K562 (cell line): Measurements from ENCODE around the gene CACNA2D4. TPM values are rescaled to one million over a fixed set of nuclear protein-coding genes. Genes with fewer than 3 reads are reported as not detected.

ENCODE experiments used
- ATAC-seq: fragments of 200-7000 bp; cut with Tn5 transposase; 3 replicates; pipeline ENCODE4 v1.9.1; 2020; ENCODE audit warnings: moderate library complexity
- BruUV-seq: library from RNA; stranded (reverse); fragments of 400-500 nt; replicated peaks from 2 replicates; lab custom pipeline; 2021; lab: Mats Ljungman, UMichigan
- CTCF ChIA-PET: fragments of 300-600 bp; formaldehyde crosslinking; extraction: SDS; loops from one replicate; lab custom pipeline; 2021; ENCODE audit warnings: low intra/inter-chr PET ratio; lab: Yijun Ruan, JAX
- POLR2A ChIA-PET: fragments of 300-600, 350-650 bp; sonication (Branson Sonifier 250); formaldehyde crosslinking; extraction: SDS; loops from one replicate; lab custom pipeline; 2021; ENCODE audit warnings: antibody characterized with exemption, inconsistent platforms; lab: Yijun Ruan, JAX
- DNase-seq, 4 experiments: peaks; one replicate each; pipeline versions ENCODE4 v3.0.0 to v3.0.0-alpha.2; 2011 to 2018; ENCODE audit warnings: low spot score in 3 of 4, mixed read lengths in 3 of 4; ENCODE audit errors: extremely low read depth in 1 of 4
- FAIRE-seq: peaks from 2 replicates; lab custom pipeline; 2011; peaks lifted over from hg19 to GRCh38; lab: Jason Lieb, UNC
- H2AFZ ChIP-seq: 2 replicates; pipeline ENCODE4 v1.6.0; 2011; ENCODE audit warnings: low read depth, low read length, control low read depth, inconsistent platforms
- H3K27ac ChIP-seq: fragments of 200-600 bp; 3 replicates; pipeline ENCODE4 v1.8.0; 2011; ENCODE audit warnings: low read depth, mild to moderate bottlenecking, control low read depth, inconsistent platforms, low read length, moderate library complexity, mixed read lengths; ENCODE audit errors: extremely low read depth
- H3K27me3 ChIP-seq, 2 experiments: fragments of 300-600 bp in 1 of 2; 2 replicates in 1 of 2; 3 replicates in 1 of 2; pipeline versions ENCODE4 v1.6.0 to v1.8.0; 2011; ENCODE audit warnings: inconsistent platforms in 2 of 2, low read length in 2 of 2, mild to moderate bottlenecking in 1 of 2, mixed read lengths in 1 of 2, moderate library complexity in 1 of 2; ENCODE audit not compliant: control insufficient read depth in 2 of 2, insufficient read depth in 2 of 2
- H3K36me3 ChIP-seq: fragments of 300-600 bp; 3 replicates; pipeline ENCODE4 v1.8.0; 2011; ENCODE audit warnings: mild to moderate bottlenecking, low read length, inconsistent platforms; ENCODE audit not compliant: control insufficient read depth, insufficient read depth
- H3K4me1 ChIP-seq, 2 experiments: fragments of 200-600 bp in 1 of 2; replicated peaks in 1 of 2; 2 replicates in 1 of 2; 3 replicates in 1 of 2; pipeline versions ENCODE4 v1.5.1 to v1.8.0; 2011; ENCODE audit warnings: inconsistent platforms in 2 of 2, low read length in 2 of 2, mild to moderate bottlenecking in 1 of 2, mixed read lengths in 1 of 2, moderate library complexity in 1 of 2; ENCODE audit not compliant: control insufficient read depth in 2 of 2, insufficient read depth in 2 of 2
- H3K4me2 ChIP-seq: 2 replicates; pipeline ENCODE4 v1.6.1; 2011; ENCODE audit warnings: low read length, control low read depth, inconsistent platforms, mixed read lengths; ENCODE audit not compliant: insufficient read depth
- H3K4me3 ChIP-seq: fragments of 200-600 bp; sonication (generic), shearing (Covaris generic); 2 replicates; pipeline ENCODE4 v1.5.1; 2016; ENCODE audit warnings: control low read depth, inconsistent platforms
- H3K79me2 ChIP-seq: fragments of 200-600 bp; 3 replicates; pipeline ENCODE4 v1.8.0; 2011; ENCODE audit warnings: low read length, inconsistent platforms; ENCODE audit not compliant: control insufficient read depth, insufficient read depth
- H3K9ac ChIP-seq, 2 experiments: 2 replicates each; pipeline versions ENCODE4 v1.6.0 to v1.6.1; 2011; ENCODE audit warnings: low read depth in 2 of 2, low read length in 2 of 2, control low read depth in 1 of 2, inconsistent platforms in 1 of 2, mild to moderate bottlenecking in 1 of 2, mixed read lengths in 1 of 2; ENCODE audit not compliant: insufficient read depth in 1 of 2
- H3K9me1 ChIP-seq: one replicate; pipeline ENCODE4 v1.6.0; 2011; ENCODE audit warnings: inconsistent platforms, mild to moderate bottlenecking, low read length, moderate library complexity; ENCODE audit not compliant: control insufficient read depth, insufficient read depth
- H3K9me3 ChIP-seq: replicated peaks from 2 replicates; pipeline ENCODE4 v1.5.1; 2011; ENCODE audit warnings: low read depth, low read length, inconsistent platforms; ENCODE audit not compliant: control insufficient read depth, insufficient read depth
- H4K20me1 ChIP-seq: replicated peaks from 2 replicates; pipeline ENCODE4 v1.6.1; 2011; ENCODE audit warnings: low read length, inconsistent platforms, mixed read lengths; ENCODE audit not compliant: control insufficient read depth, insufficient read depth
- FOXA1 ChIP-seq: fragments of 450-650 bp; IDR thresholded peaks from 2 replicates; pipeline ENCODE4 v1.6.1; 2016; ENCODE audit warnings: mild to moderate bottlenecking, borderline replicate concordance
- KLF1 ChIP-seq: fragments of 450-650 bp; IDR thresholded peaks from 2 replicates; pipeline ENCODE4 v1.6.1; 2016; ENCODE audit warnings: missing genetic modification characterization, missing compliant biosample characterization
- MYC ChIP-seq, 2 experiments: fragments of 250-450 bp in 1 of 2; sonication (Bioruptor Pico) in 1 of 2; IDR thresholded peaks; 2 replicates each; pipeline versions ENCODE4 v1.5.1 to v1.6.1; 2012 to 2021; ENCODE audit warnings: low read depth in 2 of 2, borderline replicate concordance in 1 of 2, improper control_type of control experiment in 1 of 2, low read length in 1 of 2, mild to moderate bottlenecking in 1 of 2, moderate library complexity in 1 of 2
- PTBP1 ChIP-seq: fragments of 200-400 bp; formaldehyde crosslinking; IDR thresholded peaks from 2 replicates; pipeline ENCODE4 v1.6.1; 2017; ENCODE audit warnings: low read depth, low read length
- SMAD4 ChIP-seq: fragments of 250-450 bp; sonication (Bioruptor Pico); conservative IDR thresholded peaks from 2 replicates; pipeline ENCODE4 v1.8.0; 2021; ENCODE audit warnings: inconsistent platforms, mild to moderate bottlenecking, moderate library complexity
- SMARCB1 ChIP-seq: IDR thresholded peaks from 2 replicates; pipeline ENCODE4 v1.6.1; 2011; ENCODE audit warnings: improper control_type of control experiment, low read depth; ENCODE audit not compliant: insufficient read length
- ZNF121 ChIP-seq: sonication (generic); formaldehyde crosslinking; conservative IDR thresholded peaks from 2 replicates; pipeline ENCODE4 v1.8.0; 2022; ENCODE audit warnings: missing genetic modification reagents
- ZNF444 ChIP-seq: fragments of 250-450 bp; sonication (Bioruptor Pico); IDR thresholded peaks from 2 replicates; pipeline ENCODE4 v1.4.0; 2020; ENCODE audit warnings: mild to moderate bottlenecking, moderate library complexity
- WGBS: fragments of 100-300 bp; shearing (Covaris generic); methylation state at CpG from one replicate; pipeline ENCODE4 v1.1.6; 2016; ENCODE audit warnings: low coverage, mixed read lengths; ENCODE audit not compliant: insufficient coverage; ENCODE audit errors: missing lambda C conversion rate; 5-methylcytosine and 5-hydroxymethylcytosine counted together
- in situ Hi-C: fragments of 300-500 bp; cut with MboI; formaldehyde crosslinking; loops from 4 replicates; pipeline ENCODE4 v1.15.0; 2018; ENCODE audit warnings: inconsistent platforms, mixed read lengths
- intact Hi-C: fragments of 100-400 bp; cut with micrococcal nuclease; formaldehyde crosslinking; loops from 2 replicates; pipeline ENCODE4 v1.14.2; 2022
- polyA plus RNA-seq, 8 experiments: library from polyadenylated mRNA; depleted of rRNA in 4 of 8; stranded (reverse) in 5 of 8; unstranded in 3 of 8; fragments of >200 nt; fragmentation: Nextera tagmentation in 2 of 8; fragmentation: Illumina TruSeq in 1 of 8; extraction: Ambion mirVana in 2 of 8; extraction: Trizol in 1 of 8; gene quantifications; 2 replicates each; pipeline versions ENCODE4 v1.2.1 to v1.2.3, GENCODE V29; 2011 to 2014; ENCODE audit warnings: inconsistent platforms in 1 of 8, missing spikeins in 1 of 8
- total RNA-seq, 7 experiments: library from RNA; depleted of rRNA in 6 of 7; stranded (reverse); fragments of >200 nt in 6 of 7; fragmentation: Illumina TruSeq in 2 of 7; extraction: Trizol in 2 of 7; gene quantifications; 2 replicates each; pipeline versions ENCODE4 v1.2.1 to v1.2.3, GENCODE V29; 2011 to 2021; ENCODE audit warnings: low replicate concordance in 1 of 7
- TF ChIP-seq, protein P1 (sequence below): fragments of 250-450 bp; sonication (Bioruptor Pico); IDR thresholded peaks from 2 replicates; pipeline ENCODE4 v1.9.0; 2021; ENCODE audit warnings: mild to moderate bottlenecking
- TF ChIP-seq, protein P2 (sequence below): sonication (generic); formaldehyde crosslinking; IDR thresholded peaks from 2 replicates; pipeline ENCODE4 v1.8.1; 2023; ENCODE audit warnings: mild to moderate bottlenecking, missing genetic modification reagents, moderate library complexity
- TF ChIP-seq, protein P3 (sequence below), 2 experiments: fragments of 450-650 bp; formaldehyde crosslinking in 1 of 2; IDR thresholded peaks; 2 replicates each; pipeline versions ENCODE4 v1.4.0 to v1.6.1; 2014 to 2020; ENCODE audit warnings: mild to moderate bottlenecking in 2 of 2, borderline replicate concordance in 1 of 2, low read depth in 1 of 2
- TF ChIP-seq, protein P4 (sequence below): sonication (generic); formaldehyde crosslinking; IDR thresholded peaks from 2 replicates; pipeline ENCODE4 v1.8.0; 2022; ENCODE audit warnings: missing genetic modification reagents, mild to moderate bottlenecking, borderline replicate concordance

CACNA2D4 gene
- total and polyA plus RNA-seq, 9 of the 15 experiments (the other 6 are each of a cell fraction or from before 2014, with no cell fraction given): 0.04 to 0.69 (median 0.40) TPM; not detected in 3

DNA sequence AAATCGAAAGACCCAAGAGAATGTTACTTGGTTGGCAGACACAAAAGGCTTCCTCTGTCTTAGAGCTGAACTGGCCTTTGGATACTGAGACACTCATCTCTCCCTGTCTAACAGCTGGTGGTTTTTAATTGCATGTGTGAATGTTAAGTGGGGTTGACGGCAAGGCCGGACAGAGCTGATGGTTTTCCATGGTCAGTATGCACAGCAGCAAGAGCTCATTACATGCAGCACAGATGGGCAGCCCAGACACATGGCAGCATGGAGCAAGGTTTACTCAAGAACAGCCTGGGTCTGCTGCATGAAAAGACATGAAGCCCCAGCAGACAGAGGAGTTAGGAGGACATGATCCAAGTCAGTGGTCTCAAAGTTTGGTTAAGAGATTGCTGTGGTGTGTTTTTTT is 27.8 kb upstream of the CACNA2D4 start:
- Histone ChIP-seq H3K27ac (no peak overlapping the region), H3K27me3 (no peaks in the 10 kb centered on the region), H3K9me1 (no peaks in the 10 kb centered on the region), H3K4me3 (no peak overlapping the region), H3K79me2 (no peaks in the 10 kb centered on the region), H3K4me1 (peaks cover 0 to 3% of the 10 kb centered on the region in 2 experiments; a peak in 2 of 5 replicates), H3K36me3 (no peaks in the 10 kb centered on the region), H3K4me2 (no peak overlapping the region), H2AFZ (no peak overlapping the region), H4K20me1 (no peaks in the 10 kb centered on the region), H3K9me3 (no peaks in the 10 kb centered on the region), H3K9ac (no peak overlapping the region)
- 33% methylated on average over 3 of the region's 3 CpGs for WGBS
- DNase-seq (no peak), ATAC-seq (no peak), FAIRE-seq (no peak)
- intact Hi-C loops (no loop called here), in situ Hi-C loops (no loop called here)
- BruUV-seq: no TSS peak
- CTCF ChIA-PET: no interaction called here
- POLR2A ChIA-PET: no interaction called here
- TF ChIP-seq FOXA1 (no peak), ZNF121 (CRISPR knock-in tag) (no peak), KLF1 (tag) (no peak), MYC (IDR thresholded peaks at IDR 0.05; ENCODE audit: low read depth, low read length) (no peak), MYC (CRISPR knock-in tag; IDR thresholded peaks at IDR 0.05; ENCODE audit: borderline replicate concordance, low read depth) (no peak), ZNF444 (CRISPR knock-in tag) (no peak), SMARCB1 (no peak), SMAD4 (no peak), PTBP1 (no peak)
- TF ChIP-seq, protein P1, sequence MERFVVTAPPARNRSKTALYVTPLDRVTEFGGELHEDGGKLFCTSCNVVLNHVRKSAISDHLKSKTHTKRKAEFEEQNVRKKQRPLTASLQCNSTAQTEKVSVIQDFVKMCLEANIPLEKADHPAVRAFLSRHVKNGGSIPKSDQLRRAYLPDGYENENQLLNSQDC: no peak
- TF ChIP-seq, protein P2, sequence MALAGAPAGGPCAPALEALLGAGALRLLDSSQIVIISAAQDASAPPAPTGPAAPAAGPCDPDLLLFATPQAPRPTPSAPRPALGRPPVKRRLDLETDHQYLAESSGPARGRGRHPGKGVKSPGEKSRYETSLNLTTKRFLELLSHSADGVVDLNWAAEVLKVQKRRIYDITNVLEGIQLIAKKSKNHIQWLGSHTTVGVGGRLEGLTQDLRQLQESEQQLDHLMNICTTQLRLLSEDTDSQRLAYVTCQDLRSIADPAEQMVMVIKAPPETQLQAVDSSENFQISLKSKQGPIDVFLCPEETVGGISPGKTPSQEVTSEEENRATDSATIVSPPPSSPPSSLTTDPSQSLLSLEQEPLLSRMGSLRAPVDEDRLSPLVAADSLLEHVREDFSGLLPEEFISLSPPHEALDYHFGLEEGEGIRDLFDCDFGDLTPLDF: no peak
- TF ChIP-seq, protein P3, sequence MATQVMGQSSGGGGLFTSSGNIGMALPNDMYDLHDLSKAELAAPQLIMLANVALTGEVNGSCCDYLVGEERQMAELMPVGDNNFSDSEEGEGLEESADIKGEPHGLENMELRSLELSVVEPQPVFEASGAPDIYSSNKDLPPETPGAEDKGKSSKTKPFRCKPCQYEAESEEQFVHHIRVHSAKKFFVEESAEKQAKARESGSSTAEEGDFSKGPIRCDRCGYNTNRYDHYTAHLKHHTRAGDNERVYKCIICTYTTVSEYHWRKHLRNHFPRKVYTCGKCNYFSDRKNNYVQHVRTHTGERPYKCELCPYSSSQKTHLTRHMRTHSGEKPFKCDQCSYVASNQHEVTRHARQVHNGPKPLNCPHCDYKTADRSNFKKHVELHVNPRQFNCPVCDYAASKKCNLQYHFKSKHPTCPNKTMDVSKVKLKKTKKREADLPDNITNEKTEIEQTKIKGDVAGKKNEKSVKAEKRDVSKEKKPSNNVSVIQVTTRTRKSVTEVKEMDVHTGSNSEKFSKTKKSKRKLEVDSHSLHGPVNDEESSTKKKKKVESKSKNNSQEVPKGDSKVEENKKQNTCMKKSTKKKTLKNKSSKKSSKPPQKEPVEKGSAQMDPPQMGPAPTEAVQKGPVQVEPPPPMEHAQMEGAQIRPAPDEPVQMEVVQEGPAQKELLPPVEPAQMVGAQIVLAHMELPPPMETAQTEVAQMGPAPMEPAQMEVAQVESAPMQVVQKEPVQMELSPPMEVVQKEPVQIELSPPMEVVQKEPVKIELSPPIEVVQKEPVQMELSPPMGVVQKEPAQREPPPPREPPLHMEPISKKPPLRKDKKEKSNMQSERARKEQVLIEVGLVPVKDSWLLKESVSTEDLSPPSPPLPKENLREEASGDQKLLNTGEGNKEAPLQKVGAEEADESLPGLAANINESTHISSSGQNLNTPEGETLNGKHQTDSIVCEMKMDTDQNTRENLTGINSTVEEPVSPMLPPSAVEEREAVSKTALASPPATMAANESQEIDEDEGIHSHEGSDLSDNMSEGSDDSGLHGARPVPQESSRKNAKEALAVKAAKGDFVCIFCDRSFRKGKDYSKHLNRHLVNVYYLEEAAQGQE (IDR thresholded peaks at IDR 0.05; ENCODE audit: borderline replicate concordance): no peak
- TF ChIP-seq, protein P3 (CRISPR knock-in tag; IDR thresholded peaks at IDR 0.05; ENCODE audit: low read depth): no peak
- TF ChIP-seq, protein P4, sequence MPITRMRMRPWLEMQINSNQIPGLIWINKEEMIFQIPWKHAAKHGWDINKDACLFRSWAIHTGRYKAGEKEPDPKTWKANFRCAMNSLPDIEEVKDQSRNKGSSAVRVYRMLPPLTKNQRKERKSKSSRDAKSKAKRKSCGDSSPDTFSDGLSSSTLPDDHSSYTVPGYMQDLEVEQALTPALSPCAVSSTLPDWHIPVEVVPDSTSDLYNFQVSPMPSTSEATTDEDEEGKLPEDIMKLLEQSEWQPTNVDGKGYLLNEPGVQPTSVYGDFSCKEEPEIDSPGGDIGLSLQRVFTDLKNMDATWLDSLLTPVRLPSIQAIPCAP (CRISPR knock-in tag): no peak
